H1 (cell line): ENCODE measurements around the gene SECTM1. TPM values are rescaled to one million over a fixed set of nuclear protein-coding genes. Genes with fewer than 3 reads are reported as not detected.

ENCODE experiments used
- CHD7 ChIP-seq: fragments of 300-600 bp; sonication (generic); IDR thresholded peaks from 2 replicates; pipeline ENCODE4 v1.7.1; 2012; ENCODE audit warnings: low read length, moderate library complexity, mild to moderate bottlenecking, inconsistent platforms; ENCODE audit not compliant: insufficient replicate concordance
- SP1 ChIP-seq: IDR thresholded peaks from 2 replicates; pipeline ENCODE4 v1.6.1; 2011; ENCODE audit warnings: low read depth, low read length
- polyA plus RNA-seq, 7 experiments: library from polyadenylated mRNA; depleted of rRNA in 3 of 7; stranded (reverse) in 5 of 7; unstranded in 2 of 7; fragments of >200 nt in 5 of 7; fragments of 200-250 nt in 2 of 7; gene quantifications; 1 replicate in 5 of 7; 2 replicates in 1 of 7; 4 replicates in 1 of 7; pipeline versions ENCODE4 v1.2.1 to v1.2.3, GENCODE V29; 2011 to 2013; ENCODE audit warnings: missing spikeins in 2 of 7, mixed read lengths in 2 of 7
- total RNA-seq: library from RNA; stranded (reverse); fragmentation: NEBNext Ultra II Directional; extraction: Animal tissue kit (Norgen Biotek cat#: 25700); gene quantifications from 2 replicates; pipeline ENCODE4 v1.2.1, GENCODE V29; 2021

SECTM1 gene
- total and polyA plus RNA-seq, 2 of the 8 experiments (the other 6 are each of a cell fraction or from before 2014, with no cell fraction given), result 0.20 to 0.65 TPM

- no peak for TF ChIP-seq CHD7
- no peak for TF ChIP-seq SP1
Measured at GRCh38 chr17:82275326-82275725, 58.2 kb downstream of the SECTM1 start (continued).
